ENCODE results near the gene LCN12. TPM values are rescaled to one million over a fixed set of nuclear protein-coding genes. Genes with fewer than 3 reads are reported as not detected.

LCN12 gene
- total RNA-seq, 2 donors from 2014 or later: 0.62 to 0.88 TPM

DNA sequence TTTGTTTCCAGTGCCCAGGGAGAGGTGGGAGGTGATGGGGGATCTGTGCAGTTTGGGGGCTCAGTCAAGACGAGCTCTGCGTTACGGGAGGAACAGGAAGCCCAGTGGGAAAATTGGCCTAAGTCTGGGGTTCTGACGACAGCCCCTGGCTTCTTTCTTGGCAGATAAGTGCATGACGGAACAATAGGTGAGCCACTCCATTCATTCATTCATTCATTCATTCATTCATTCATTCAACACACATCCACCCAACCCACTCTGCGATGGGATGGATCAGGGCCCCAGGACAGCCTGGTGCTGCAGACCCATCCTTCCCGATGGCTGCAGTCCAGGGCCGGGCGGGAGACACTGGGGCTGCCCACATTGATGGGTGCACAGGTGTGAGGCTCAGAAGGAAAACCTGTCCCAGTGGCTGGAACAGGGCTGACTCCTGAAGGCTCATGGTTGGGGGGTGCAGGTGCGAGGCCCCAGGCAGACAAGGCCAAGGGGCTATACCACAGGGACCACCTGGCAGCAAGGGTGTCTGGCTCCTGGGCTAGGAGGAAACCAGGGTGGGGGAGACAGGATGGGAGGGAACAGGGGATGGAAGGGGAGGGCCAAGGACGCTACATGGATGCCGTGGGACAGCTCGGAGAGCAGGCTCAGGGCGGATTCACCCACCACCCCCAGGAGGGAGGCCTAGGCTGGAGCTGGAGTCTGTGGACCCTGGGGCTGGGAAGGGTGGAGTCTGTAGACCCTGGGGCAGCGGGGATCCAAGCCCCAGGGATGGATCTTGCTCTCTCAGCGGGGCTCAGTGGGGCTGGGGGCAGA, 28.8 kb downstream of the LCN12 start:
- intact Hi-C loops (cut with DNase I): no loop called here
- no peak for DNase-seq (ENCODE audit: low spot score)

DNA sequence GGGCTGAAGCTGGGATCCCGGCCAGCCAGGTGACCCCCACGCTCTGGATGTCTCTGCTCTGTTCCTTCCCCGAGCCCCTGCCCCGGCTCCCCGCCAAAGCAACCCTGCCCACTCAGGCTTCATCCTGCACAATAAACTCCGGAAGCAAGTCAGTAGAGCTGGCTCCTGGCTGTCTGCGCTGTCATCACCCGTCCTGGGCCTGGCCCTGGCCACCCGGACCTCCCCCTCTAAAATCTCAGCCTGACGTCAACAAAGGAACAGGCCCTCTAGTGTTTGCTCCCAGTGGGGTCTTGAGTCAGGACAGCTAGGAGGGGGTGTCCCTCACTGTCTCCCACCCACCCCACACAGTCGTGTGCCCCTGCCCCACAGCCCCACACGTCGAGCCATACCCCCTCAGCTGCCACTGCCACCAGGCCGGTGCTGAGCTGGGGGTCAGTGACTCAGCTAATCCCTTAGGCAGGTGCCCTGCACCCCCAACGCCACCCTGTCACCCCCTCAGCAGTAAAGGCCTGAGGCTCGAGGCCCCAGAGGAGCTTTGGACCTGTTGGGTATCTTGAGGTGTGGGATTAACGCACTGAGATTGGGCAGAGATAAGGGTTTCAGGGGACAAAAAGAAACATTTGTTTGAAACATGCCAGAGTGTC, 29.6 kb downstream of the LCN12 start:
- intact Hi-C loops (cut with DNase I): no loop called here
- DNase-seq (ENCODE audit: low spot score): no peak

DNA sequence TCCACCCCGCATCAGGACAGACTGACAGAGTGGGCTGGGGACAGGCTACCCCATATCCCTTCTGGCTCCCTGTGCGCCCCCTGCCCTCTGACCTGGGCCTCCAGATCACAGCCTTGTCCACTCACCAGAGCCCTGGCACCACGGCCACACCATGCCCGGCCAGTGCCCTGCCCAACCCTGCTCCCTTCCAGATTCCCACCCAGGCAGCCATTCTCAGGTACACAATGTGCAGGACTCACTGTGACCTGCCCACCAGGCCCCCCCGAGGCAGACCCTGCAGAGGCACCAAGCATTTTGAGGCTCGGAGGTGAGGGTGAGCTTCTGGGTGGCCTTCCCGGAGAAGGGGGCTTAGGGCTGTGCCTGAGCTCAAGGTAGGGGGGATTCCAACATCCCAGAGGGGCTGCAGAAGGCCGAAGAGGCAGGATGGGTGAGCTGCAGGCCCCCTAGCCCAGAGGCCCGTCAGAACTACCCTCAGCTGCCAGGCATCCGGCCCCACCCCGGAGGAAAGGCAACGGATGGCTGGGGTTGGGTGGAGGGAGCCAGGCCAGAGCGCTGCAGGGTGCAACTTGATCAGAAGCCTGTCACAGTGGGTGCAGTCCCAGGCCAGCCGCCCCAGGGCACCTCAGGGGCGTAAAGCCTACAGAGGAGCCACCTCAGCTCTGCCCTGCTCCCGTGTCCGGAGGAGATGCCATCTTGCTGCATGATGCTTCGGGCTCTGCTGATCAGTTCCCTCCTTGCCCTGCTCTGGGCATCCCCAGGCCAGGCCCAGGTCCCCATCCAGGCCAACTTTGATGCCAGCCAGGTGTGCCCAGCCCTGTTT, 30.4 kb downstream of the LCN12 start, which contains the start of gene LCNL1:
TSS of gene LCNL1 (plus strand) at position 762 of the 820 bp plus-strand sequence. CDS start 594 bp downstream, outside the sequence.
- DNase-seq (ENCODE audit: low spot score): no peak
- intact Hi-C loops (cut with DNase I): no loop called here

GRCh38 chr9:136983167-136983566, 31.1 kb downstream of the LCN12 start:
- intact Hi-C loops (cut with DNase I): no loop called here
- DNase-seq (ENCODE audit: low spot score): no peak

GRCh38 chr9:136983656-136984314, 31.7 kb downstream of the LCN12 start:
- DNase-seq (ENCODE audit: low spot score): no peak
- intact Hi-C loops (cut with DNase I): no loop called here

DNA sequence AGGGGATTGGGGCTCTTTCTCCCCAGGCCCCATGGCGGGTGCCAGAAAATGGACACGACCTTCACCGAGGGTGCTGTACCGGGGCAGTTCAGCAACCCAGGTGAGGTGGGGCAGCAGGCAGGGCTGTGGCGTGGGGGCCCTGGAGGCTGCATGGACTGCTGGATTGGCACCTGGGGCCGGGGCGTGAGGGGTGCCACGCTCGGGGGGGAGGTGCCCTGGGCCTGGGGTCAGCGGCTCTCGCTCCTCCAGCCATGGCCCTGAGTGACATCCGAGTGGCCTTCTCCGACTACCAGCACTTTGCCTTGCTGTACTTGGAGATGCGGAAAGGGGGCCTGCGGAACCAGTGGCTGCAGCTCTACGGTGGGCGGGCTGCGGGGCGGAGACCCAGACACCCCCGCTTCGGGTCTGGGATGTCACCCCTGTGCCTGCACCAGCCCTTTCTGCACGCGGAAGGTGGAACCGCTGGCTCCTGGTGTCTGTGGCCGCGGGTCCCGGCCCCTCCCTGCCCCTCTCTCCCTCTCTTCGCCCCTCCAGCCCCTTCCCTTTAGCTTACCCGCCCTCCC, 32.5 kb downstream of the LCN12 start:
- no peak for DNase-seq (ENCODE audit: low spot score)
- intact Hi-C loops (cut with DNase I): no loop called here

GRCh38 chr9:136985027-136985602, 33.0 kb downstream of the LCN12 start:
- DNase-seq (ENCODE audit: low spot score): no peak
- intact Hi-C loops (cut with DNase I): no loop called here

DNA sequence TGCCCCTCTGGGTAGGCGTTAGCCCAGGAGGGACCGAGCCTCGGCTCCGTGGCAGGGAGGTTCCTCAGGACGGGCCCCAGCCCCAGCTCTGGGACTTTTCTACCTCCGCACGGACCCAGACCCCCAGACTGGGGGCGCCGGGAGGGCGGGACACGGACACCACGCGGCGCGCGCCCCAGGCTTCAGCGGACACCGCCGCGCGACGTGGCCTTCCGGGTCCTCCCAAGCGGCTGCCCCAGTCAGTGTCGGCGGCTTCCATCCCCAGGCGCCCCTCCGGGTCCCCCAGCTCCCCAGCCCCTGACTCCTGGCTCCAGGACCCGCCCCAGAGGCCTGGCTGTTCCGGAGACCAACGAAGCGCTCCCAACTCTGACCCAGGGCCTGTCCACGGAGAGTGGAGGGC, 33.8 kb downstream of the LCN12 start:
- intact Hi-C loops (cut with DNase I): no loop called here
- DNase-seq (ENCODE audit: low spot score): no peak

GRCh38 chr9:136988872-136989271, 36.8 kb downstream of the LCN12 start:
- no peak for DNase-seq (ENCODE audit: low spot score)
- intact Hi-C loops (cut with DNase I): no loop called here

GRCh38 chr9:136990242-136990911, 38.3 kb downstream of the LCN12 start:
- intact Hi-C loops (cut with DNase I): no loop called here
- no peak for DNase-seq (ENCODE audit: low spot score)

GRCh38 chr9:136991993-136992818, 40.1 kb downstream of the LCN12 start, which contains the start of gene PAXX:
TSS of gene PAXX (plus strand) at chr9:136992422. CDS start at chr9:136992444, 22 bp downstream.
- intact Hi-C loops (cut with DNase I): no loop called here
- peak; percentile 98 for DNase-seq (ENCODE audit: low spot score)

DNA sequence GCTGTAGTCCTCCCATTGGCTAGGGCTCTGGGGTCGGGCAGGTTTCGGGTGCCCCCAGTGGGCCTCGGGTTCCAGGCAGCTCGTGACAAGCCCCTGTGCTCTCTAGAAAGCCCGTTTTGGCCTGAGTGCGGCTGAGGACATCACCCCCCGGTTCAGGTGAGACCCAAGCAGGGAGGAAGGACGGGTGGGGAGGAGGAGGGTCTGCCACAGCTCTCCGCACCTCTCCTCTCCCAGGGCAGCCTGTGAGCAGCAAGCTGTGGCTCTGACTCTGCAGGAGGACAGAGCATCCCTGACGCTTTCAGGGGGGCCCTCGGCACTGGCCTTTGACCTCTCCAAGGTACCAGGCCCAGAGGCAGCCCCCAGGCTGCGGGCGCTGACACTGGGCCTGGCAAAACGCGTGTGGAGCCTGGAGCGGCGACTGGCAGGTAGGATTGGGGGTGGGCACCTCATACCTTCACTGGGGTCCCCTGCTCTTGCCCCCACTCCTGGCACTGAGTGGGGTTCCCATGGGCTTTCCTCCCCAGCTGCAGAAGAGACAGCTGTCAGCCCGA, 40.8 kb downstream of the LCN12 start:
- intact Hi-C loops (cut with DNase I): no loop called here
- DNase-seq (ENCODE audit: low spot score): no peak

DNA sequence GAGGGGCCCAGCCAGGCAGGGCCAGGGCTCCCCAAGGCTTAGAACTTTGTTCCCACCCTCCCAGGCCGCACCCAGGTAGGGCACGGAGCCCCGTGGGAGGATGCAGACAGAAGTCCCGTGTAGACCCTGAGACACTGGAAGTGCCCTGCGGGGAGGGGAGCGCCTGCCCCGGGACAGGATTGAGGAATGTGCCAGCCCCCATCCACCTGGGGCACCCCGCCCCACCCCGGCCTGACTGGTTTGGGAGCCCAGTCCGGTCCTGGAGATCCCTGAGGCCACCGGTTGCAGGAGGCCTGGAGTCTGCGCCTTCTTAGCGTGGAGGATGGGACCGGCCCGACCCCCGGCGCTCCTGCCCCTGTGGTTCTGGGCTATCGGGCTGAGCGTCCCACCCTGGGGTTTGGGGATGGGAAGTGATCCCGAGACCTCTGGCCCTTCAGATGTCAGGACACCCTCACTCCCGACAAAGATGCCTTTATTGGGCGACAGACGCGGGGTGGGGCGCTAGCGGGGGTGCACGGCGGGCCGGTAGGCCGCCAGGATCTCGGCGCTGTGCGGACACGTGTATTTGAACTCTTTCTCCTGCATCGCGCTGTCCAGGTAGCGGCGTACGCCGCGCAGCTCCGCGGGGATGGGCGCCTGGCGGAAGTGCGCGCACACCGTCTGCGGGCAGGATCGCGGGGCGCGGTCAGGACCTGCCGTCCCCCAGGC, 42.3 kb downstream of the LCN12 start:
- DNase-seq (ENCODE audit: low spot score): no peak
- intact Hi-C loops (cut with DNase I): no loop called here

DNA sequence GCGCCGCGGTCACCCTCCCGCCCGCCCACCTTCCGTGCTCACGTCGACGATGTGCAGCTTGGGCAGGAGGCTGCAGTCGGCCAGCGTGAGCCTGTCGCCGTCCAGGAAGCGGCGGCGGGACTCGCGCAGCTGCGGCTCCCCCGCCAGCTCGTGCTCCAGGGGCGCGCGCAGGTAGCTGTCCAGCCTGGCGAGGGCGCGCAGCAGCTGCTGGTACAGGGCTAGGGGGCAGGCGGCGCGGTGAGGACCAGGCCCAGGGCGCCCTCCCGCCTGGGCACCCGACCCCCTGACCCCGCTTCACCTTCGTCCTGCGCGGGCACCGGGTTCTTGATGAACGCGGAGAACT, 42.8 kb downstream of the LCN12 start:
- DNase-seq (ENCODE audit: low spot score): no peak
- intact Hi-C loops (cut with DNase I): no loop called here

DNA sequence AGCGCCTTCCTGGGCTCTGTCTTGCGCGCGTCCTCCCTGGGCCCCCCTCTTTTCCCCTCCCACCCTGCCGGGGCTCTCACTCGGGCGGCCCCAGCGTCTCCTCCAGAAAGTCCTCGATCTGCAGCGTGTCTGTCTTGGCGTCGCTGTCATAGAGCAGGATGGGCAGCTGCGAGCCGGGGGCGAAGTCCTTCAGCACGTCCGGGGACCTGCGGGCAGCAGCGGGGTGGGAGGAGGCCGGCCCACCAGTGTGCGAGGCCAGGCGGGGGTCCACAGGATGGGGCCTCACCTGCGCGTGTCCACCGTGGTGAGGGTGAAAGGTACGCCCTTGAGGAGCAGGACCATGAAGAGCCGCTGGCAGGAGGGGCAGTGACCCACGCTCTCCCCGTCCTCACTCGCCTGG, 43.3 kb downstream of the LCN12 start:
- intact Hi-C loops (cut with DNase I): no loop called here
- no peak for DNase-seq (ENCODE audit: low spot score)

GRCh38 chr9:136995772-136996311, 43.8 kb downstream of the LCN12 start:
- intact Hi-C loops (cut with DNase I): no loop called here

More at GRCh38 chr9:136995772-136996311, 43.8 kb downstream of the LCN12 start:
- DNase-seq (ENCODE audit: low spot score): no peak
